Activated effector memory CD4-positive, alpha-beta T cell treated with anti-CD3 and anti-CD28 coated beads, Interleukin-2, amount 50 U/mL, for 16 hours (primary cell): ENCODE data around the gene DOCK4.

Source experiments
- DNase-seq: peaks from one replicate; pipeline ENCODE4 v3.0.0-alpha.2; 2020

DOCK4 gene

DNA sequence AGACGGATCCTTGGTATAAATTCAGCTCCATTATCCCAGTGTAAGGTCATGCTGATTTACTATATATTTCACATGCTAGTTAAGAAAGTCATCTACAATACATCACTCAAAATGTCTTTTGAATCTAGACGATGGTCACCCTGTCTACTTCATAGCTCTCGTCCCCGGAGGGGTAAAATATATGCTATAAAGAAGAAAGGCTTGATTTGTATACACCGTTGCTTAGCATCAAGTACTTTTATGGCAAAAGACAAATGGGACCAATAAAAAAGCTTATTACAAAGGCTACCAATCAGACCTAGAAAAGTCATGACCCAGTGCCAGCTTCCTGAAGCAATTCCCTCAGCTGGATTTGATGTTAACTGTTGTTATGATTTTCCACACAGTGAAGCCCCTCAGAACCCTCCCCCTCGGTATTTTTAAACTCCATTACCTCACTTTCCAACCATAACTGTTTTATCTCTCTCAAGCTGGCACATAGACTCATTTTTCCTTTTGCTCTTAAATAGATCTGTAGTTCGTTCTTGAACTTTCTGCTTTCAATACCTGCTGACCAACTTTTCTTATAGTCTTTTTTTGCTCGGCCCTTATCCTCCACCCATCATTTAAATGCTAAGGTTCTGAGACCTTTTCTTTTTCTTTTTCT lies 104.9 kb downstream of the DOCK4 start:
- DNase-seq: no peak

GRCh38 chr7:112097524-112097923 lies 108.7 kb downstream of the DOCK4 start:
- DNase-seq: no peak

GRCh38 chr7:112093409-112093808 lies 112.8 kb downstream of the DOCK4 start:
- DNase-seq: no peak

DNA sequence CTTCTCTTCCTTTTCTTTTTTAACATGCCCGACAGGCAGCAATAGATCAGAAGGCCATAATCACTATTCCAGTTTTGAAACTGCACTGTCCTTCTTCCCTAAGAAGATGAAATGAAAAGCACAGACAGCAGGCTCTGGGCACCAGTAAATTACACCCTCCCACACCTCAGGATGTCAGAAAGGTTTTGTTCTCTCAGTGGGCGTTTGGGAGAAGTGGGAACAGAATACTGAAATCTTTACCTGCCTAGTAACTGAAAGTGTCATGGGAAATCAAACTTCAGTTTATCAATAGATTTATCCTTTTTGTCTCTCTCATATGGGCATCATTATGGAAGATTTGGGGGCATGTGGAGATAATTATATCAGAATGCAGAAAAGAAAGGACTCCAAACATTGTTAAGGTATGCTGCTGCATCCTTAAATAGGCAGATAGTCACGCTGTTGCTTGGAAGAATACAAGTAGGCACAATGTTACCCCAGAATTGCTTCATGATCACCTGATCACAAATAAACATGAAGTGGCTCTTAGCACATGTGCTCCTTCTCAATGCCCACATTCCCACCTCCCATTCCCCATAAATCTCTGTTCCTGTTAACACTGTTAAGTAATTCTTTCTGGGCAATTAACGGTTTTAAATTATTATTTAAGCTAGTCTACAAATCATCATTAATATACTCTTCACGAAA lies 113.3 kb downstream of the DOCK4 start:
- no peak for DNase-seq

DNA sequence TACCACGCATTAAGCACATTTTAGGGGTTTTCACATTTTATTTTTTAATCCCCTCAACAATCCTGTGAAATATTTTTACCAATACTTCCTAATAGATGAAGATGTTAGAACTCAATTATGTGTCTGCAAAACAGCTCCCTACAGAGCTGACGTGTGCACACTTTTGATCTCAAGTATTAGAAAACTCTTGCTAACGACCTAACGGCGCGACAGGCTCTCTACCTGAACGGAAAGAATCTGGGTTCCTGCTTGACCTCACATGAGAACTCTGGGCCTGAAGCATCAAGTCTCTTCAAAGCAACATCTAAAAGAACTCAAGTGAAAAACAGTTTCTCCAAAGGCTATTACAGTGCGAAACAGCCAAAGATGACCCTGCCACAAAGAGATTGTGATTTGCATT lies 113.9 kb downstream of the DOCK4 start:
- no peak for DNase-seq

- no peak for DNase-seq
These were observed 114.4 kb downstream of the DOCK4 start for GRCh38 chr7:112091768-112092167.

- no peak for DNase-seq
These were observed 116.6 kb downstream of the DOCK4 start for GRCh38 chr7:112089551-112089950.

DNA sequence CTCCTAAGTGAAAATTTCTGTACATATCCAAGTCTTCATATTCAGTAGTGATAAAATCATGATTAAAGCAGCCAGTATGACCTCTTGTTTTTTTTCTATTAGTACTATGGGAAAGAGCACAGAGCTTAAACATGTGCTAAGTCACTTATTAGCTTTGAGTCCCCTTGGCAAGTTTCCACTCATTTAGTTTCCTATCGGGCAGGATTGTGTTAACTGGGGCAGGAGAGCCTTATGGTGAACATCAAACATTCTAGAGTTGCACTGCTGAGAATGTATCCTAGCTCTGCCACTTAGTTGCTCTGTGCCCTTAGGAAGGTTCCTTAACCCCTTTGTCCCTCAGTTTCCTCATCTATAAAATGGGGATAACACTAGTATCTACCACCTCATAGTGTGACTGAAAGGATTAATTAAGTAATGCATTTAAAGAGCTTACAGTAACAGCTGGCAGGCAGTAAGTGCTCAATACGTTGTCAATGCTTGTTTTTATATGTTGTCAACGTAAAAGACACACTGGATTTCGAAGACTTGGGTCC lies 117.6 kb downstream of the DOCK4 start:
- no peak for DNase-seq

DNA sequence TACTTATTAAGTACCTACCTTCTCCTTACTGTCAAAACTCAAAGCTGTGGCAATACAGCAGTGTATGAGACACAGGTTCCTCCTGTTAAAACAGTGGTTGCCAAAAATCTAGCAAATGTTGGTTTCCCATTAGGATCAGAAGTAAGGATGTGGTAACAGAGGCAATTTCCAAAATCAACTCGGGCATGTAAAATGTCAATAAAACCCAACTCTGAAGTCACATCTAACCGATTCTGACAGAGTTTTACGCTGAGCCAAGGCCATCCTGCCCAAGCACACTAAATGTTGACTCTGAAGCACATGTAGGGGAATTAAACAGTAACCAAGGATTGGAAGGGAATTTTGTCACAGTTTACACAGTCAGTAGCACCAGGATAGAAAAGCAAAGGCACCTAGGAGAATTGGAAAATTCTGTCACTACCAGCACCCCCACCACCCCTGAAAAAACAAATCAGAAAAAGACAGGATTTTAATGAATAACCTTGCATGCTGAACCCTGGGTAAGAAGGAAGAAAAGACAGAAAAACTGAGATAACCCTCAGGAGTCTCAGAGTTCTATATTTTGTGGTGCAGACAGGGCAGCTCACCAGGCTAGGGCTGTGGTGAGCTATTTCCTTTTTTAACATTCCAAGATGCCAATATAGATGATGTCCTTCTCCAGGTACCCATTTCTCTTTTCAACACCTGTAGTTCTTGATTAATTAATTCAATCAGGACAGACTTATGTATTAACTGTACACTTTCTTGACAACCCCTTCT lies 119.5 kb downstream of the DOCK4 start:
- no peak for DNase-seq

DNA sequence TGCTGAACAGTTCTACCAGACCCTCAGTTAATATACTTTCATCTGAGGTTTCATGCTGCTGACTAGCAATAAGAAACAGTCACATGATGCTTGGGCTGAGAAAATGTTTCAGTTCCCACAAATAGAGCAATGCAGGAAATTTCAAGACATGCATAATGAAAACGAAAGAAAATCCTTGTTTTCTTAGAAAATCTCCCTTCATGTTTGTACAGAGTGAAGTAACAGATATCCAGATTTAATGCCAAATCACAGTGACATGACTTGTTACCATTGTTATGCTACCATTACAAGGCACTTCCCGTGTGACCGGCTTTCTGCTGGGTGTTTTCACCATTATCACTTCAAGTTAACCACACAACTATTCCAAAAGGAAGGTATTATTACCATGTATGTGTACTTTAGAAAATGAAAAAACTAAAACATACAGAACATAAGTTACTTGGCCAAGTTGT lies 121.7 kb downstream of the DOCK4 start:
- DNase-seq: no peak

- DNase-seq: no peak
These were observed 122.3 kb downstream of the DOCK4 start for GRCh38 chr7:112083776-112084355.

GRCh38 chr7:112082306-112082705 lies 123.9 kb downstream of the DOCK4 start:
- DNase-seq: no peak

GRCh38 chr7:112081778-112082177 lies 124.4 kb downstream of the DOCK4 start:
- no peak for DNase-seq

GRCh38 chr7:112080978-112081377 lies 125.2 kb downstream of the DOCK4 start:
- DNase-seq: no peak

DNA sequence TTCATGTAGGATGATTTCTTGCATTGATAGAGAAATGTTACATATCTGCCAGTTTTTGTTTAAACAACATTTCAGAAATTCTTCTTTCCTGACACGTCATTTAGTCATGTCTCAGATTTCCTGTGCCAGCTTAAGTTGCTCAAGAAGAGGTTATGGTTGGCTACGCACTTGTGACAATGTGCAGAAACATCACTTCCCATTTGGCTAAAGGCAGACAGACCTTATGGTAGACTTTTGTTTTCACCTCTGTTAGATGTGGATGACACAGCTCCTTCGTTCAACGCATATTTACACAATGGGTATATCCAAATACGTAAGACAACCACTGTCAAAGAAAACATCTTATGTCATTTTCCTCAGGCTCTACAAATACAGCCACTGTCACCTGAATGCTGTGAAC lies 125.8 kb downstream of the DOCK4 start:
- DNase-seq: no peak

DNA sequence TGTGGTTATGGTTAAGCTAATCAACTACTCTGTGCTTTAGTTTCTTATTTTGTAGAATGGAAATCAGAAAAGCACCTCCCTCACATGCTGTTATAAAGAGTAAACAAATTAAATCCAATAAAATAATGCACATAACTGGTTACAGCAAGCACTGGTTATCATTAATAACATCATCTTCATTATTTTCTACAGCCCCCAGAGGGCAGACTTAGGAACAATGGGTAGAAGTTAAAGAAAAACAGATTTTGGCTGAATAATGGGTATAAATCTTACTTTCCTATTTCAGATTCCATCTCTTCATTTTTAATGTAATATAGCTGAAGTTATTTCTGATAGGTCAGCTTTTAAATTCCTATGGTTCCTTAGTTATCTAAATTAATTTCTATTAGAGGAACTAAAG lies 126.5 kb downstream of the DOCK4 start:
- DNase-seq: no peak

- no peak for DNase-seq
These were observed 127.1 kb downstream of the DOCK4 start for GRCh38 chr7:112079122-112079521.

DNA sequence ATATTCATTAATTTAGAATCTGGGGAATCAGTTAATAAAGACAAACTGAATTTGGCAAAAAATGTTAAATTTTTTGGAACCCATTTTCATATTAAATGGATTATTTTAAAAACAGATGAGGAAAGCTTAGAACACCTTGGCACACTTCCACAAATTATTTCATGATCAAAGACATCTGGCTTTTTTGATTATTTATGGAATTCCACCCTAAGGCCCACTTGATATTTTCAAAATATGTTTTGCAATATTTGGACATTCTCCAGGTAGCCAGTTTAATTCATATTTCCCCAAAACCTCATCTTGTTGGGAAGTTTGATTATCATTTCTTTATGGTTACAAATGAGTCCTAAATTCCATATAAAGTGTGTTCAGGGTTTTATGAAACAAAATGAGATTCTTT lies 129.9 kb downstream of the DOCK4 start:
- DNase-seq: no peak

DNA sequence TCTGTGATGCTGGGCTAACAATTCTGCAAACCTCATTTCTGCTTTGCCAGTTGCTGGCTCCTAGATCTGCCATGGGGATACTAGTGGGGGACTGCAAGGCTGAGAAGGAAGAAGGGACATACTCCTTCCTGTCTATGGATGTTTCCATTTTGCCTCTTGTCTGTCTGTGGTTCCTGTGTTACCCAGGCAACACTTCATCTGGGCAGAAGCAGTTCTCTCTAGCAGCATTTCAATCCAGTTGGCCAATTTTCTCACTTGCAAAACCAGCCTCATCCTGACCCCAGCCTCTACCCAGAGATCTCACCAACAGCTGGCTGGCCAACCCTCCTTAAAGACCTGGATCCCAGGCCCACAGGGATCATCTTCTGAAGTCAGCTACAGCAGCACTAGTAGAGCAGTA lies 131.7 kb downstream of the DOCK4 start:
- DNase-seq: no peak

- DNase-seq: no peak
These were observed 132.7 kb downstream of the DOCK4 start for GRCh38 chr7:112073530-112073929.

- no peak for DNase-seq
These were observed 133.5 kb downstream of the DOCK4 start for GRCh38 chr7:112072541-112073245.

GRCh38 chr7:112071856-112072255 lies 134.3 kb downstream of the DOCK4 start:
- no peak for DNase-seq
